Smooth muscle cell (in vitro differentiated cells): ENCODE results near the gene FGF1. TPM values are rescaled to one million over a fixed set of nuclear protein-coding genes. Genes with fewer than 3 reads are reported as not detected.
A peak's percentile ranks its signal among the peaks of the same experiment; 100 is the strongest.

Experiments
- DNase-seq: peaks from one replicate; lab custom pipeline; 2025; ENCODE audit not compliant: unreplicated experiment; lab: John Stamatoyannopoulos, UW
- H2AFZ ChIP-seq: fragments of 200-600 bp; sonication (generic); 2 replicates; pipeline ENCODE4 v1.6.0; 2016; ENCODE audit warnings: antibody characterized with exemption, low read depth, mild to moderate bottlenecking
- H3F3A ChIP-seq: fragments of 200-600 bp; sonication (generic); 2 replicates; pipeline ENCODE4 v1.6.0; 2017; ENCODE audit warnings: antibody characterized with exemption, low read depth
- H3K27ac ChIP-seq: fragments of 200-600 bp; sonication (generic); 2 replicates; pipeline ENCODE4 v1.5.1; 2016; ENCODE audit warnings: low read depth, mild to moderate bottlenecking
- H3K27me3 ChIP-seq: fragments of 200-600 bp; sonication (generic); 2 replicates; pipeline ENCODE4 v1.6.1; 2016; ENCODE audit warnings: low read depth, mild to moderate bottlenecking
- H3K36me3 ChIP-seq: fragments of 200-600 bp; sonication (generic); 2 replicates; pipeline ENCODE4 v1.5.1; 2016; ENCODE audit warnings: low read depth
- H3K4me1 ChIP-seq: fragments of 200-600 bp; sonication (generic); 2 replicates; pipeline ENCODE4 v1.5.1; 2016; ENCODE audit warnings: low read depth
- H3K4me2 ChIP-seq: fragments of 200-600 bp; sonication (generic); 2 replicates; pipeline ENCODE4 v1.6.0; 2016; ENCODE audit warnings: mild to moderate bottlenecking
- H3K4me3 ChIP-seq: fragments of 200-600 bp; sonication (generic); 2 replicates; pipeline ENCODE4 v1.5.1; 2016; ENCODE audit warnings: mild to moderate bottlenecking
- H3K79me2 ChIP-seq: fragments of 200-600 bp; sonication (generic); 2 replicates; pipeline ENCODE4 v1.6.0; 2016; ENCODE audit warnings: low read depth, mild to moderate bottlenecking
- H3K9ac ChIP-seq: fragments of 200-600 bp; sonication (generic); 2 replicates; pipeline ENCODE4 v1.6.0; 2016; ENCODE audit warnings: low read depth
- H3K9me3 ChIP-seq: fragments of 200-600 bp; sonication (generic); replicated peaks from 2 replicates; pipeline ENCODE4 v1.5.1; 2016; ENCODE audit warnings: low read depth
- H4K20me1 ChIP-seq: fragments of 200-600 bp; sonication (generic); 2 replicates; pipeline ENCODE4 v1.6.0; 2016; ENCODE audit warnings: low read depth
- WGBS: methylation state at CpG from one replicate; pipeline ENCODE4 v1.1.7; 2016; ENCODE audit warnings: low lambda C conversion rate; 5-methylcytosine and 5-hydroxymethylcytosine counted together
- polyA plus RNA-seq: library from polyadenylated mRNA; unstranded; fragments of >200 nt; fragmentation: Nextera tagmentation; extraction: Ambion mirVana; gene quantifications from 2 replicates; pipeline ENCODE4 v1.2.1, GENCODE V29; 2016
- total RNA-seq: library from RNA; depleted of rRNA; stranded (reverse); fragments of >200 nt; gene quantifications from 2 replicates; pipeline ENCODE4 v1.2.3, GENCODE V29; 2014
- TF ChIP-seq, protein P1 (sequence below): fragments of 200-600 bp; sonication (generic); IDR thresholded peaks from 2 replicates; pipeline ENCODE4 v1.5.1; 2017; ENCODE audit warnings: borderline replicate concordance, mild to moderate bottlenecking, antibody characterized with exemption; ENCODE audit not compliant: insufficient read depth, poor library complexity, severe bottlenecking

The FGF1 gene
- total and polyA plus RNA-seq, 2 experiments from 2014 or later, result 91.7 to 111 TPM

DNA sequence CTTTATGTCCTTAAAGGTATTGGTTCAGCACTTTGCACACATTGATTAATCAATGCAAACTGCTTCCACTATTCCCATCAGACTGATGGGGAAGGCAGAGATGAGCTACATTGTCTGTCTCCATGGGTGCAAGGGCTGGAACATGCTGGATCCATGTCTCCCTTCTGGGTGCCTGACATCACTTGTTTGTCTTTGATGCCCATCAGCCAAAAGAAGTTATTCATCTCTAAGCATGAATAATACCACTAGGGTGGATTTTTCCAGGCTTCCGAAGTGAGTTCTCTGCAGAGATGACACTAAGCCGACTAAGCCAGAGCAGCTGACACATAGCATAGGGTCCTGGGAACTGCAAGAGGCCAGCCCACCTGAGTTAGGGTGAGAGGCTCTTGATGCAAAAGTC, 8.7 kb downstream of the FGF1 start:
- DNase-seq, result no peak
- peaks cover 5% of the 10 kb centered on the region for H3F3A ChIP-seq
- no peaks in the 10 kb centered on the region for H3K27me3 ChIP-seq
- H3K4me1 ChIP-seq, result peaks cover 20% of the 10 kb centered on the region
- no peak overlapping the region for H3K9ac ChIP-seq
- H3K79me2 ChIP-seq, result no peaks in the 10 kb centered on the region
- no peaks in the 10 kb centered on the region for H3K9me3 ChIP-seq
- H3K36me3 ChIP-seq, result no peaks in the 10 kb centered on the region
- no peak overlapping the region for H3K4me2 ChIP-seq
- H3K27ac ChIP-seq, result peak overlapping the region; percentile 80
- TF ChIP-seq, protein P1, sequence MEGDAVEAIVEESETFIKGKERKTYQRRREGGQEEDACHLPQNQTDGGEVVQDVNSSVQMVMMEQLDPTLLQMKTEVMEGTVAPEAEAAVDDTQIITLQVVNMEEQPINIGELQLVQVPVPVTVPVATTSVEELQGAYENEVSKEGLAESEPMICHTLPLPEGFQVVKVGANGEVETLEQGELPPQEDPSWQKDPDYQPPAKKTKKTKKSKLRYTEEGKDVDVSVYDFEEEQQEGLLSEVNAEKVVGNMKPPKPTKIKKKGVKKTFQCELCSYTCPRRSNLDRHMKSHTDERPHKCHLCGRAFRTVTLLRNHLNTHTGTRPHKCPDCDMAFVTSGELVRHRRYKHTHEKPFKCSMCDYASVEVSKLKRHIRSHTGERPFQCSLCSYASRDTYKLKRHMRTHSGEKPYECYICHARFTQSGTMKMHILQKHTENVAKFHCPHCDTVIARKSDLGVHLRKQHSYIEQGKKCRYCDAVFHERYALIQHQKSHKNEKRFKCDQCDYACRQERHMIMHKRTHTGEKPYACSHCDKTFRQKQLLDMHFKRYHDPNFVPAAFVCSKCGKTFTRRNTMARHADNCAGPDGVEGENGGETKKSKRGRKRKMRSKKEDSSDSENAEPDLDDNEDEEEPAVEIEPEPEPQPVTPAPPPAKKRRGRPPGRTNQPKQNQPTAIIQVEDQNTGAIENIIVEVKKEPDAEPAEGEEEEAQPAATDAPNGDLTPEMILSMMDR, result no peak
- WGBS, result 53% methylated on average over 2 of the region's 2 CpGs
- H3K4me3 ChIP-seq, result no peak overlapping the region
- H2AFZ ChIP-seq, result no peak overlapping the region
- H4K20me1 ChIP-seq, result no peaks in the 10 kb centered on the region

DNA sequence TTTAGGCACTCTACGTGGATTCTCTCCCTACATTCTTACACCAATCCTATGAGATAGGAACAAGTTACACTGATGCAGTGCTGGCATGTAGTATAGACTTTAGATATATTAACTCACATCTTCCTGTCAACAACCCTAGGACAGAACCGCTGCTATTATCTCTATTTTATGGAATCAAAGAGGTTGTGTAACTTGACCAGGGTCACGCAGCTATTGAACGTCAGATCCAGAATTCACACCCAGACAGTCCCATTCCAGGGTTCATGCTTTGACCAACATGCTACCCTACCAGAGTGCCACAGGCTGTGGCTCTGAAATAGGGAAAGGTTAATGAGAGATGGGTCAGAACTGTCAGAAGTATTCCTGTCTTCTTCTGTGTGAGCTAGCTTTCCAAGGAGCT, 9.6 kb downstream of the FGF1 start:
- WGBS, result 63% methylated on average over 4 of the region's 4 CpGs
- H3K79me2 ChIP-seq, result no peaks in the 10 kb centered on the region

DNA sequence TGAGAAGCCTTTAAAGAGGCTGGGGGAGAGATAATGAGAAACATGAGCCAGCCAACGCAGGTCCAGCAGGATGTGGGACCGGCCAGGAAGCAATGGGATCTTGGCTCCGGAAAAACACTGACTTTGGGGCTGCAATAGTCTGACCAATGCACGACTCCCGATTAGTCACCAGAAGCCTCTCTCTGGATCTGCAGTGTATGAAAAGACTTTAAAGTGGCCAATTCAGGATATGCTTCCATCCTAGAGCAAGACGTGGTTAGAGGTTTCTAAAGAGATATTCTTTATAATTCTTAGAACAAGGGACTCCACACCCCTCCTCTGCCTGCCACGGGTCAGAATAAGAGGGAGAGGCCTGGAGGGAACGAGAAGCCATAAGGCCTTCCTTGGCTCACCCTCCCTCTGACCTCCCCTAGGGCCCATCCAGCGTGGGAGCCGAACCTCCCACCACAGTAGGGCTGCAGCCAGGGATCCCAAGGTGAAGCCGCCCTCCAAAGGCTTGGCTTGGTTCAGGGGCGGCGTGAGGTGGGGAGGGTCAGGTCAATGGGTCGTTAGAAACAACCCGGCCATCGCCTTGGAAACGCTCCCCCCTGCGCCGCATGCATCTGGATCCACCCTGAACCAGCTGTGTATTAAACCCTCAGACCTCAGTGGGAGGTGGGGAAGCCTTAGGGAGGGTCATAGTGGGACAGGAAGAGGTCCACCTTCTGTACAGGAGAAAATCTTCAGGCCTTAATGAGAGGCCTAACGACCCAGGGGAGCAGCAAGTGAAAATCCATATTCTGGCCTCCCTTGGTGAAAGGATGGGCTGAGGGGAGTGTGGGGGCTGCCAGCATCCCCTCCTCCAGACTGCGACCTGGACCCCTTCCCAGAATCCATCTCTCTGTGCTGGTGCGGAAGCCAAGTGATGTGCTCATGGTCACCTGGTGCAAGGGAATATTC, 11.1 kb downstream of the FGF1 start:
- Histone ChIP-seq H3F3A (peaks cover 15% of the 10 kb centered on the region), H3K36me3 (no peaks in the 10 kb centered on the region), H3K9me3 (no peaks in the 10 kb centered on the region), H3K9ac (peak overlapping the region; percentile 26), H2AFZ (no peak overlapping the region), H3K27me3 (no peaks in the 10 kb centered on the region), H3K4me2 (peak overlapping the region; percentile 66), H3K4me3 (no peak overlapping the region), H3K79me2 (no peaks in the 10 kb centered on the region), H4K20me1 (no peaks in the 10 kb centered on the region), H3K27ac (peak overlapping the region; percentile 80), H3K4me1 (peaks cover 36% of the 10 kb centered on the region)
- DNase-seq, result no peak
- 64% methylated on average over 22 of the region's 22 CpGs for WGBS
- TF ChIP-seq, protein P1, result no peak

More for the DNA sequence above, 9.6 kb downstream of the FGF1 start:
- TF ChIP-seq, protein P1, result no peak
- no peaks in the 10 kb centered on the region for H3K9me3 ChIP-seq
- H2AFZ ChIP-seq, result no peak overlapping the region
- H3K9ac ChIP-seq, result no peak overlapping the region
- no peaks in the 10 kb centered on the region for H3K27me3 ChIP-seq
- peaks cover 28% of the 10 kb centered on the region for H3K4me1 ChIP-seq
- no peaks in the 10 kb centered on the region for H4K20me1 ChIP-seq
- peaks cover 5% of the 10 kb centered on the region for H3F3A ChIP-seq
- no peak overlapping the region for H3K4me3 ChIP-seq
- DNase-seq, result no peak
- H3K27ac ChIP-seq, result peak overlapping the region; percentile 80
- H3K4me2 ChIP-seq, result no peak overlapping the region
- H3K36me3 ChIP-seq, result no peaks in the 10 kb centered on the region
